ENCODE results near the gene SLC22A5.

SLC22A5 gene

GRCh38 chr5:132417010-132417439, 47.5 kb downstream of the SLC22A5 start:
- DNase-seq (ENCODE audit: low read depth in 2 of 2), result no peak
- TF ChIP-seq CTCF (IDR thresholded peaks at IDR 0.05; ENCODE audit: low read depth, low read length), result no peak
- H3K4me3 ChIP-seq (replicated peaks in 1 of 2; ENCODE audit: low read depth in 2 of 2, low read length in 2 of 2), result no peak overlapping the region

GRCh38 chr5:132417461-132417860, 48.0 kb downstream of the SLC22A5 start:
- no peak for TF ChIP-seq CTCF (IDR thresholded peaks at IDR 0.05; ENCODE audit: low read depth, low read length)
- DNase-seq (ENCODE audit: low read depth in 2 of 2), result no peak
- no peak overlapping the region for H3K4me3 ChIP-seq (replicated peaks in 1 of 2; ENCODE audit: low read depth in 2 of 2, low read length in 2 of 2)

GRCh38 chr5:132417889-132418485, 48.5 kb downstream of the SLC22A5 start:
- H3K4me3 ChIP-seq (replicated peaks in 1 of 2; ENCODE audit: low read depth in 2 of 2, low read length in 2 of 2), result no peak overlapping the region
- no peak for DNase-seq (ENCODE audit: low read depth in 2 of 2)
- no peak for TF ChIP-seq CTCF (IDR thresholded peaks at IDR 0.05; ENCODE audit: low read depth, low read length)

- peak in 1 of 2 donors; percentile 38 for DNase-seq (ENCODE audit: low read depth in 2 of 2)
- no peak for TF ChIP-seq CTCF (IDR thresholded peaks at IDR 0.05; ENCODE audit: low read depth, low read length)
- no peak overlapping the region for H3K4me3 ChIP-seq (replicated peaks in 1 of 2; ENCODE audit: low read depth in 2 of 2, low read length in 2 of 2)
Measured at GRCh38 chr5:132418881-132419280, 49.4 kb downstream of the SLC22A5 start.

GRCh38 chr5:132419502-132420468, 50.3 kb downstream of the SLC22A5 start:
- no peak overlapping the region for H3K4me3 ChIP-seq (replicated peaks in 1 of 2; ENCODE audit: low read depth in 2 of 2, low read length in 2 of 2)
- peak; percentile 88 for TF ChIP-seq CTCF (IDR thresholded peaks at IDR 0.05; ENCODE audit: low read depth, low read length)
- peak; percentile 80 to 88 for DNase-seq (ENCODE audit: low read depth in 2 of 2)

GRCh38 chr5:132420706-132421272, 51.3 kb downstream of the SLC22A5 start:
- TF ChIP-seq CTCF (IDR thresholded peaks at IDR 0.05; ENCODE audit: low read depth, low read length), result no peak
- DNase-seq (ENCODE audit: low read depth in 2 of 2), result peak in 1 of 2 donors; percentile 36
- H3K4me3 ChIP-seq (replicated peaks in 1 of 2; ENCODE audit: low read depth in 2 of 2, low read length in 2 of 2), result no peak overlapping the region

Measured in cardiac fibroblast (primary cell).